GM23338 (cell line): Measurements from ENCODE around the gene THSD4. TPM values are rescaled to one million over a fixed set of nuclear protein-coding genes. Genes with fewer than 3 reads are reported as not detected.

Experiments
- ATAC-seq: fragments of 200-7000 bp; cut with Tn5 transposase; 3 replicates; pipeline ENCODE4 v1.9.1; 2020
- DNase-seq: peaks from one replicate; pipeline ENCODE4 v3.0.0-alpha.2; 2015; ENCODE audit warnings: low spot score
- H2AFZ ChIP-seq: fragments of 200-600 bp; sonication (generic); 2 replicates; pipeline ENCODE4 v1.8.0; 2016; ENCODE audit warnings: antibody characterized with exemption, mild to moderate bottlenecking, moderate library complexity
- H3F3A ChIP-seq: fragments of 200-600 bp; sonication (generic); replicated peaks from 2 replicates; pipeline ENCODE4 v1.8.0; 2017; ENCODE audit warnings: antibody characterized with exemption, mixed run types, low read depth
- H3K27ac ChIP-seq: fragments of 200-600 bp; sonication (generic); 2 replicates; pipeline ENCODE4 v1.6.1; 2016; ENCODE audit warnings: low read depth
- H3K27me3 ChIP-seq: fragments of 200-600 bp; sonication (generic); 2 replicates; pipeline ENCODE4 v1.8.0; 2016; ENCODE audit warnings: mild to moderate bottlenecking, mixed run types, moderate library complexity; ENCODE audit not compliant: insufficient read depth
- H3K36me3 ChIP-seq: fragments of 200-600 bp; sonication (generic); 2 replicates; pipeline ENCODE4 v1.8.0; 2016; ENCODE audit warnings: mild to moderate bottlenecking; ENCODE audit not compliant: insufficient read depth
- H3K4me1 ChIP-seq: fragments of 200-600 bp; sonication (generic); 2 replicates; pipeline ENCODE4 v1.8.0; 2016; ENCODE audit warnings: mild to moderate bottlenecking, moderate library complexity; ENCODE audit not compliant: insufficient read depth
- H3K4me2 ChIP-seq: fragments of 200-600 bp; sonication (generic); 2 replicates; pipeline ENCODE4 v1.7.1; 2017; ENCODE audit warnings: mixed run types
- H3K4me3 ChIP-seq: fragments of 200-600 bp; sonication (generic); 2 replicates; pipeline ENCODE4 v1.6.1; 2016; ENCODE audit warnings: mixed run types
- H3K79me2 ChIP-seq: fragments of 200-600 bp; sonication (generic); replicated peaks from 2 replicates; pipeline ENCODE4 v1.8.0; 2017; ENCODE audit warnings: mild to moderate bottlenecking; ENCODE audit not compliant: insufficient read depth
- H3K9me2 ChIP-seq: fragments of 200-600 bp; sonication (generic); 2 replicates; pipeline ENCODE4 v1.8.0; 2017; ENCODE audit not compliant: insufficient read depth
- H4K20me1 ChIP-seq: fragments of 200-600 bp; sonication (generic); replicated peaks from 2 replicates; pipeline ENCODE4 v1.8.0; 2017; ENCODE audit warnings: mild to moderate bottlenecking; ENCODE audit not compliant: insufficient read depth
- H3K27ac Mint-ChIP-seq: 2 replicates; pipeline ENCODE4 v1.8.0; 2020; ENCODE audit warnings: inconsistent platforms, mild to moderate bottlenecking, moderate library complexity, mixed read lengths
- H3K27me3 Mint-ChIP-seq: 3 replicates; pipeline ENCODE4 v1.8.0; 2022; ENCODE audit warnings: low read depth, mild to moderate bottlenecking, moderate library complexity, mixed read lengths, inconsistent platforms; ENCODE audit not compliant: insufficient read depth, poor library complexity
- H3K36me3 Mint-ChIP-seq: 3 replicates; pipeline ENCODE4 v1.8.0; 2021; ENCODE audit warnings: low read depth, mild to moderate bottlenecking, inconsistent platforms, moderate library complexity, mixed read lengths
- H3K4me1 Mint-ChIP-seq: 3 replicates; pipeline ENCODE4 v1.8.0; 2020; ENCODE audit warnings: mild to moderate bottlenecking, inconsistent platforms, mixed read lengths
- H3K4me3 Mint-ChIP-seq: 3 replicates; pipeline ENCODE4 v1.8.0; 2021; ENCODE audit warnings: moderate library complexity, mild to moderate bottlenecking, inconsistent platforms, mixed read lengths
- H3K9me3 Mint-ChIP-seq: 3 replicates; pipeline ENCODE4 v1.8.0; 2020; ENCODE audit warnings: moderate library complexity, mild to moderate bottlenecking, inconsistent platforms, mixed read lengths
- CREB1 ChIP-seq: fragments of 250-450 bp; sonication (Bioruptor Pico); IDR thresholded peaks from 2 replicates; pipeline ENCODE4 v1.5.0; 2020; ENCODE audit warnings: low read depth, mild to moderate bottlenecking, moderate library complexity
- CTCF ChIP-seq, 2 experiments: fragments of 200-600 bp in 1 of 2; sonication (generic) in 1 of 2; conservative IDR thresholded peaks; 2 replicates each; pipeline versions ENCODE4 v1.5.1 to v1.6.1; 2016 to 2017; ENCODE audit warnings: antibody characterized with exemption in 2 of 2, low read depth in 2 of 2, mild to moderate bottlenecking in 2 of 2, moderate library complexity in 1 of 2
- NANOG ChIP-seq: IDR thresholded peaks from 2 replicates; pipeline ENCODE4 v1.6.1; 2016; ENCODE audit warnings: antibody characterized with exemption, borderline replicate concordance
- POLR2AphosphoS5 ChIP-seq: IDR thresholded peaks from 2 replicates; pipeline ENCODE4 v1.6.1; 2016; ENCODE audit warnings: antibody characterized with exemption, low read depth
- REST ChIP-seq: IDR thresholded peaks from one replicate; pipeline ENCODE4 v1.6.1; 2018; ENCODE audit warnings: antibody characterized with exemption; ENCODE audit not compliant: unreplicated experiment
- STAT1 ChIP-seq: IDR thresholded peaks from one replicate; pipeline ENCODE4 v1.6.1; 2016; ENCODE audit warnings: antibody characterized with exemption; ENCODE audit not compliant: unreplicated experiment
- ZNF331 ChIP-seq: fragments of 250-450 bp; sonication (Bioruptor Pico); IDR thresholded peaks from 2 replicates; pipeline ENCODE4 v1.5.0; 2020; ENCODE audit warnings: low read depth, mild to moderate bottlenecking, moderate library complexity
- polyA plus RNA-seq: library from polyadenylated mRNA; unstranded; fragments of >200 nt; fragmentation: Nextera tagmentation; extraction: Ambion mirVana; gene quantifications from 2 replicates; pipeline ENCODE4 v1.2.1, GENCODE V29; 2016
- total RNA-seq: library from RNA; depleted of rRNA; stranded (reverse); fragments of >200 nt; shearing (Covaris generic); gene quantifications from 2 replicates; pipeline ENCODE4 v1.2.3, GENCODE V29; 2014

Gene THSD4
- total and polyA plus RNA-seq, 2 experiments from 2014 or later = 2.0 to 7.4 TPM

- TF ChIP-seq REST = no peak
- no peak for TF ChIP-seq ZNF331 (CRISPR knock-in tag)
- no peak for TF ChIP-seq STAT1
- TF ChIP-seq CTCF (conservative IDR thresholded peaks at IDR 0.05; ENCODE audit: low read depth in 2 of 2) = no peak
- no peak for TF ChIP-seq CREB1
These were observed 340.6 kb downstream of the THSD4 start (continued) for GRCh38 chr15:71455878-71456277.

DNA sequence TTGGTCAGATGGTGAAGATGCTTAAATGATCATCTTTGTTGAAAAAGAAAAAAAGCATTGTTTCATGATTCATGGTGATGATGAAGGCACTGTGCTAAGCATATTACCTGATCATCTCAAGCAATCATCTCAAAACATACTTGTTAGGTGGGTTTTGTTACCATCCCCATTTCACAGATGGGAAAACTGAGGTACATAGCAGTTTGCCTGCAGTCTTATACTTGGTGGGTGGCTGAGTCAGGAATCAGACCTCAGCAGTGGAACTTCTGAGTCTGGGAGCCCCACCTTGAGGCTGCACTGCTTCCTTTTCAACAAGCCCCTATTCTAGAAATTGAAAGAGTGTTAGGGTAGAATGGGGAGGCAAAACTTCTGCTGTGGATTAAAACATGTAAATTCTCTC lies 341.1 kb downstream of the THSD4 start:
- no peaks in the 10 kb centered on the region for H3K27me3 ChIP-seq
- Mint-ChIP-seq H3K9me3 (no peaks in the 10 kb centered on the region), H3K27ac (no peak overlapping the region), H3K4me1 (peaks cover 13% of the 10 kb centered on the region; the same call in 2 of the 3 replicates), H3K4me3 (no peak overlapping the region), H3K27me3 (no peaks in the 10 kb centered on the region), H3K36me3 (no peaks in the 10 kb centered on the region)
- no peaks in the 10 kb centered on the region for H4K20me1 ChIP-seq
- no peak overlapping the region for H2AFZ ChIP-seq
- H3K9me2 ChIP-seq = no peaks in the 10 kb centered on the region
- no peak overlapping the region for H3K4me3 ChIP-seq
- TF ChIP-seq REST = no peak
- TF ChIP-seq POLR2AphosphoS5 = no peak
- TF ChIP-seq NANOG = no peak
- no peaks in the 10 kb centered on the region for H3K36me3 ChIP-seq
- no peak overlapping the region for H3K27ac ChIP-seq
- ATAC-seq (no peak), DNase-seq (no peak)
- H3K79me2 ChIP-seq = no peaks in the 10 kb centered on the region
- no peak overlapping the region for H3K4me2 ChIP-seq
- H3K4me1 ChIP-seq = no peaks in the 10 kb centered on the region
- no peaks in the 10 kb centered on the region for H3F3A ChIP-seq
